Astrocyte (in vitro differentiated cells and primary cell): Measurements from ENCODE around the gene CLCN7.

ENCODE experiments used
- EZH2 ChIP-seq: IDR thresholded peaks from 2 replicates; pipeline ENCODE4 v1.6.1; 2012; ENCODE audit warnings: mild to moderate bottlenecking, low read length, inconsistent platforms; ENCODE audit not compliant: insufficient read depth
- TF ChIP-seq, protein P1 (sequence below): IDR thresholded peaks from 2 replicates; pipeline ENCODE4 v1.5.1; 2011; ENCODE audit warnings: low read depth, mild to moderate bottlenecking, inconsistent platforms, low read length, moderate library complexity; ENCODE audit not compliant: insufficient read depth

DNA sequence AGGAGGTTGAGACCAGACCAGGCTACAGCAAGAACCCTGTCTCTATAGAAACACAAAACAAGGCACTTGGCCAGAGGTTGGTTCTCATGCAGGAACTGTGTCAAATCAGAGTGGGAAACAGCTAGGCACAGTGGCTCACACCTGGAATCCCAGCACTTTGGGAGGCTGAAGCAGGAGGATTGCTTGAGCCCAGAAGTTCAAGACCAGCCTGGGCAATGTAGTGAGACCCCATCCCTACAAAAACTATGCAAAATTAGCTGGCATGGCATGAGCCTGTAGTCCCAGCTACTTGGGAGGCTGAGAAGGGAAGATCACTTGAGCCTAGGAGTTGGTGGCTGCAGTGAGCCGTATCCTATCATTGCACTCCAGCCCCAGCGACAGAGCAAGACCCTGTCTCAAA is 62.0 kb downstream of the CLCN7 start:
- TF ChIP-seq, protein P1, sequence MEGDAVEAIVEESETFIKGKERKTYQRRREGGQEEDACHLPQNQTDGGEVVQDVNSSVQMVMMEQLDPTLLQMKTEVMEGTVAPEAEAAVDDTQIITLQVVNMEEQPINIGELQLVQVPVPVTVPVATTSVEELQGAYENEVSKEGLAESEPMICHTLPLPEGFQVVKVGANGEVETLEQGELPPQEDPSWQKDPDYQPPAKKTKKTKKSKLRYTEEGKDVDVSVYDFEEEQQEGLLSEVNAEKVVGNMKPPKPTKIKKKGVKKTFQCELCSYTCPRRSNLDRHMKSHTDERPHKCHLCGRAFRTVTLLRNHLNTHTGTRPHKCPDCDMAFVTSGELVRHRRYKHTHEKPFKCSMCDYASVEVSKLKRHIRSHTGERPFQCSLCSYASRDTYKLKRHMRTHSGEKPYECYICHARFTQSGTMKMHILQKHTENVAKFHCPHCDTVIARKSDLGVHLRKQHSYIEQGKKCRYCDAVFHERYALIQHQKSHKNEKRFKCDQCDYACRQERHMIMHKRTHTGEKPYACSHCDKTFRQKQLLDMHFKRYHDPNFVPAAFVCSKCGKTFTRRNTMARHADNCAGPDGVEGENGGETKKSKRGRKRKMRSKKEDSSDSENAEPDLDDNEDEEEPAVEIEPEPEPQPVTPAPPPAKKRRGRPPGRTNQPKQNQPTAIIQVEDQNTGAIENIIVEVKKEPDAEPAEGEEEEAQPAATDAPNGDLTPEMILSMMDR: no peak
- TF ChIP-seq EZH2: no peak
